B cell (primary cell): ENCODE results near the gene TGFBR1. TPM values are rescaled to one million over a fixed set of nuclear protein-coding genes. Genes with fewer than 3 reads are reported as not detected.
A peak's percentile ranks its signal among the peaks of the same experiment; 100 is the strongest.

Experiments used
- ATAC-seq: fragments of 200-7000 bp; cut with Tn5 transposase; one replicate; pipeline ENCODE4 v1.10.0; 2021; ENCODE audit warnings: low read depth, mild to moderate bottlenecking, moderate number of reproducible peaks, moderate library complexity
- CTCF ChIA-PET: fragments of 350-600 bp; sonication (Branson Sonifier 250); formaldehyde crosslinking; loops from one replicate; lab custom pipeline; 2021; ENCODE audit warnings: antibody characterized with exemption, inconsistent platforms; lab: Charles Lee
- POLR2A ChIA-PET: fragments of 350-600 bp; sonication (Branson Sonifier 250); formaldehyde crosslinking; loops from one replicate; lab custom pipeline; 2021; ENCODE audit warnings: antibody characterized with exemption; lab: Charles Lee
- DNase-seq: peaks from one replicate; pipeline ENCODE4 v3.0.0; 2013
- H2AFZ ChIP-seq: 2 replicates; pipeline ENCODE4 v1.6.1; 2012; ENCODE audit warnings: mild to moderate bottlenecking, low read depth, low read length; ENCODE audit not compliant: insufficient read depth, poor library complexity, severe bottlenecking
- H3K27ac ChIP-seq, 2 donors: 1 replicate in 1 of 2; 2 replicates in 1 of 2; pipeline ENCODE4 v1.5.1; 2012 to 2013; ENCODE audit warnings: low read length in 2 of 2, mild to moderate bottlenecking in 2 of 2, moderate library complexity in 1 of 2
- H3K27me3 ChIP-seq, 4 experiments: fragments of 200-600 bp in 1 of 4; sonication (generic) in 1 of 4; replicated peaks in 1 of 4; 1 replicate in 2 of 4; 2 replicates in 2 of 4; pipeline versions ENCODE4 v1.6.1 to v1.7.0; 2013 to 2016; ENCODE audit warnings: low read length in 3 of 4, mild to moderate bottlenecking in 2 of 4, mixed read lengths in 1 of 4, moderate library complexity in 1 of 4; ENCODE audit not compliant: insufficient read depth in 4 of 4, control insufficient read depth in 3 of 4; ENCODE audit errors: control extremely low read depth in 1 of 4
- H3K36me3 ChIP-seq, 2 experiments: replicated peaks in 1 of 2; 1 replicate in 1 of 2; 2 replicates in 1 of 2; pipeline versions ENCODE4 v1.6.1 to v1.7.1; 2013; ENCODE audit warnings: low read length in 1 of 2; ENCODE audit not compliant: insufficient read depth in 2 of 2, control insufficient read depth in 1 of 2; ENCODE audit errors: control extremely low read depth in 1 of 2, extremely low read depth in 1 of 2
- H3K4me1 ChIP-seq, 2 donors: fragments of 200-600 bp in 1 of 2; sonication (generic) in 1 of 2; 1 replicate in 1 of 2; 2 replicates in 1 of 2; pipeline versions ENCODE4 v1.5.1 to v1.6.1; 2013 to 2017; ENCODE audit warnings: low read length in 2 of 2; ENCODE audit not compliant: control insufficient read depth in 2 of 2, insufficient read depth in 2 of 2
- H3K4me2 ChIP-seq: replicated peaks from 2 replicates; pipeline ENCODE3; 2012; ENCODE audit warnings: mild to moderate bottlenecking, low read depth, low read length; ENCODE audit not compliant: poor library complexity, severe bottlenecking
- H3K4me3 ChIP-seq, 5 experiments: fragments of 200-600 bp in 1 of 5; sonication (generic) in 1 of 5; 1 replicate in 3 of 5; 2 replicates in 2 of 5; pipeline versions ENCODE4 v1.5.1 to v1.7.0; 2011 to 2016; ENCODE audit warnings: low read length in 4 of 5, mild to moderate bottlenecking in 4 of 5, low read depth in 2 of 5, control low read depth in 1 of 5, moderate library complexity in 1 of 5; ENCODE audit not compliant: insufficient read depth in 1 of 5; ENCODE audit errors: control extremely low read depth in 1 of 5, extremely low read depth in 1 of 5
- H3K79me2 ChIP-seq: fragments of 200-600 bp; sonication (generic); one replicate; pipeline ENCODE4 v1.6.0; 2016; ENCODE audit warnings: low read length; ENCODE audit not compliant: control insufficient read depth, insufficient read depth
- H3K9ac ChIP-seq: fragments of 200-600 bp; sonication (generic); 2 replicates; pipeline ENCODE4 v1.6.1; 2017; ENCODE audit warnings: mild to moderate bottlenecking, low read length, moderate library complexity
- H3K9me3 ChIP-seq, 3 donors: one replicate each; pipeline versions ENCODE4 v1.6.1 to v1.7.1; 2013; ENCODE audit warnings: low read length in 2 of 3; ENCODE audit not compliant: control insufficient read depth in 2 of 3, insufficient read depth in 1 of 3; ENCODE audit errors: control extremely low read depth in 1 of 3
- H4K20me1 ChIP-seq: 2 replicates; pipeline ENCODE4 v1.6.0; 2012; ENCODE audit warnings: mild to moderate bottlenecking, low read length; ENCODE audit not compliant: insufficient read depth, control insufficient read depth, poor library complexity, severe bottlenecking
- H3K27ac Mint-ChIP-seq: one replicate; pipeline ENCODE4 v1.8.0; 2021; ENCODE audit warnings: mixed read lengths
- H3K27me3 Mint-ChIP-seq: one replicate; pipeline ENCODE4 v1.8.0; 2021; ENCODE audit warnings: mixed read lengths
- H3K4me1 Mint-ChIP-seq: one replicate; pipeline ENCODE4 v1.8.0; 2021; ENCODE audit warnings: mixed read lengths
- H3K4me3 Mint-ChIP-seq: one replicate; pipeline ENCODE4 v1.8.0; 2021; ENCODE audit warnings: mixed read lengths
- H3K9me3 Mint-ChIP-seq: one replicate; pipeline ENCODE4 v1.8.0; 2022; ENCODE audit warnings: mixed read lengths; ENCODE audit not compliant: insufficient read depth
- EZH2 ChIP-seq: IDR thresholded peaks from 2 replicates; pipeline ENCODE4 v1.6.1; 2012; ENCODE audit warnings: borderline replicate concordance, low read depth, mild to moderate bottlenecking, moderate library complexity, low read length; ENCODE audit not compliant: insufficient read depth, poor library complexity, severe bottlenecking
- WGBS: methylation state at CpG from one replicate; pipeline ENCODE4 v1.1.5; 2013; ENCODE audit warnings: missing lambda C conversion rate; ENCODE audit not compliant: insufficient coverage; 5-methylcytosine and 5-hydroxymethylcytosine counted together
- intact Hi-C: fragments of 100-400 bp; cut with micrococcal nuclease; formaldehyde crosslinking; loops from one replicate; pipeline ENCODE4 v1.10.0; 2022
- polyA plus RNA-seq: library from polyadenylated mRNA; depleted of rRNA; stranded (reverse); fragments of >200 nt; gene quantifications from 2 replicates; pipeline ENCODE4 v1.2.3, GENCODE V29; 2012
- total RNA-seq, 2 donors: library from RNA; stranded (reverse); fragments of 120-200 nt in 1 of 2; gene quantifications; 1 replicate in 1 of 2; 2 replicates in 1 of 2; pipeline versions ENCODE4 v1.2.3 to v1.2.4, GENCODE V29; 2013 to 2022
- TF ChIP-seq, protein P1 (sequence below): fragments of 200-600 bp; IDR thresholded peaks from one replicate; pipeline ENCODE4 v1.8.0; 2022; ENCODE audit warnings: antibody characterized with exemption, mild to moderate bottlenecking

The TGFBR1 gene
- total and polyA plus RNA-seq, 2 donors (not counting 1 experiment from before 2014, with no cell fraction given) = 3.0 to 60.7 TPM

DNA sequence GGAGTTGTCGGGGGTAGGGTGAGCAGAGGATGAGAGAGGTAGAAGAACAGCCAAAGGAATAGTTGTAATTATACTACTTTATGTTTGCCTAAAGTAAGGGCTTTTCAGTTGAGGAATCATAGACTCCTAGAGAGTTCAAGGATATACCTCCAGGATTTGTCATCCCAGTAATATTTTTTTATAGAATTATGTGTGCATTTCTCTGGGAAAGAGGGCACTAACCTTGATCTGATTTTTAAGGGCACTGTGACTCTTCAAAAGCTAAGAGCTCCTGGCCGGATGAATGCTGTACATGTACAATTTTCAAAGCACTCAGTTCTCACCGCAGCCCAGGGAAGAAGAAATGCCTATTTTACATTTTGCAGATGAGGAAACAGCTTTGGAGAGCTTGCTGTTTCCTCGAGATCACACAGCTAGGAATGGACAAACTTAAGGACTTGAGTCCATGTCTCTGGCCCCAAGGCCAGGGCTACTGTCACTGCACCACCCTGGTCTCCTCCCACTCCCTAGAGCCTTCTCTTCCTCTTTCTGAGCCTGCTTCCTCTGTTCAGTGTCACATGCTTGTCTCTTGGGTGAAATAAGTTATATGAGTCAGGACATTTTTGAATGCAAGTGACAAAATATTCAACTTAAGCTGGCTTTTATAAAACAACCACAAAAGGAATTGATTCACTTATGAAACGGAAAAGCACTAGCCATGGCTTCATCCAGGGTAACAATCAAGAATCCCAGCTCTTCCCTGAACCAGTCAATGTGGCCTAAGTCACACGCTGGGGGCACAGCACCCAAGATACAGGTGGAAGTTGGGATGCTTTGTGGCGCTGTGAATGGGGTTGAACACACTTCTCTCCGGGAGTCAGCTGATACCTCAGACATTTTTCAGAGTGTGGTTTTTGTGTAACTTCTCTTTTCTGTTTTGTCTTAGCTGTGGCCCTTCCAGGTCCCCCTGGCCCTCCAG is 45.7 kb upstream of the TGFBR1 start:
- H3K4me1 Mint-ChIP-seq = peaks cover 53% of the 10 kb centered on the region
- 21% methylated on average over 6 of the region's 8 CpGs for WGBS
- intact Hi-C loops = loop anchor here (1.0 to 5.0 kb wide), 4 partner anchors 45 to 763 kb away; partner anchors contain the start of gene NR4A3
- DNase-seq (peak; percentile 78), ATAC-seq (peak; percentile 89)
- no peaks in the 10 kb centered on the region for H3K27me3 Mint-ChIP-seq
- Histone ChIP-seq H3K27ac (peak overlapping the region; percentile 75 to 90), H4K20me1 (no peaks in the 10 kb centered on the region), H3K4me1 (peaks cover 45 to 53% of the 10 kb centered on the region in 2 donors), H3K79me2 (no peaks in the 10 kb centered on the region), H3K9ac (peak overlapping the region; percentile 47), H3K36me3 (no peaks in the 10 kb centered on the region), H3K27me3 (no peaks in the 10 kb centered on the region), H3K4me3 (peak overlapping the region in 4 of 5 experiments; percentile 3 to 55 (median 9)), H3K9me3 (no peaks in the 10 kb centered on the region), H2AFZ (peak overlapping the region; percentile 9), H3K4me2 (peak overlapping the region; percentile 77)
- H3K9me3 Mint-ChIP-seq = no peaks in the 10 kb centered on the region
- ChIA-PET CTCF (interaction anchor here (1.2 to 3.7 kb wide), 5 partner anchors 12 to 82 kb away, joined by 3 to 17 read pairs (median 5); partner anchors contain the start of gene TGFBR1), POLR2A (interaction anchor here (1.1 to 1.3 kb wide), 2 partner anchors 45 to 60 kb away, joined by 3 to 8 read pairs; partner anchors contain the start of gene TGFBR1)
- no peak for TF ChIP-seq EZH2
- TF ChIP-seq, protein P1, sequence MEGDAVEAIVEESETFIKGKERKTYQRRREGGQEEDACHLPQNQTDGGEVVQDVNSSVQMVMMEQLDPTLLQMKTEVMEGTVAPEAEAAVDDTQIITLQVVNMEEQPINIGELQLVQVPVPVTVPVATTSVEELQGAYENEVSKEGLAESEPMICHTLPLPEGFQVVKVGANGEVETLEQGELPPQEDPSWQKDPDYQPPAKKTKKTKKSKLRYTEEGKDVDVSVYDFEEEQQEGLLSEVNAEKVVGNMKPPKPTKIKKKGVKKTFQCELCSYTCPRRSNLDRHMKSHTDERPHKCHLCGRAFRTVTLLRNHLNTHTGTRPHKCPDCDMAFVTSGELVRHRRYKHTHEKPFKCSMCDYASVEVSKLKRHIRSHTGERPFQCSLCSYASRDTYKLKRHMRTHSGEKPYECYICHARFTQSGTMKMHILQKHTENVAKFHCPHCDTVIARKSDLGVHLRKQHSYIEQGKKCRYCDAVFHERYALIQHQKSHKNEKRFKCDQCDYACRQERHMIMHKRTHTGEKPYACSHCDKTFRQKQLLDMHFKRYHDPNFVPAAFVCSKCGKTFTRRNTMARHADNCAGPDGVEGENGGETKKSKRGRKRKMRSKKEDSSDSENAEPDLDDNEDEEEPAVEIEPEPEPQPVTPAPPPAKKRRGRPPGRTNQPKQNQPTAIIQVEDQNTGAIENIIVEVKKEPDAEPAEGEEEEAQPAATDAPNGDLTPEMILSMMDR = no peak
- H3K27ac Mint-ChIP-seq = peak overlapping the region; percentile 93
- peak overlapping the region; percentile 74 for H3K4me3 Mint-ChIP-seq
